Measurements from ENCODE around the gene AHCYL1.
A peak's percentile ranks its signal among the peaks of the same experiment; 100 is the strongest.

AHCYL1 gene

DNA sequence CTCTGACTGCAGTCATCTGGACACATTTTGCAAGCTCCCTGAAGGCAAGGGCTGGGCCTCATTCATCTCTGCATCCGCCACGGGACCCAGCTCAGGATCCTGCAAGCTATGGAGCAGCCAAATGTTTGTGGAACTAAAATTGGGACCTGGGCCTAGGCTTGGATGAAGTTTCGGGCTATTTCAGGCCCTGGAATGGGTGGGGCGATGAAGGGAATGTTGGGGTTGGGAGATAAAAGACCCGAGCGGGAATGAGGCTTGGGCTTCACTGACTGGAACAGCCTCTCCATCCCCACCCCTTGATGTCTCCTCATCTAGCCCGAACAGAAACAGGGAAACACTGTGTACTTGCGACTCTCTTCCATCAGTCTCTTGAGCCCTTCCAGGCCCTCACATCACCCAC is 7.3 kb upstream of the AHCYL1 start:
- no peak for DNase-seq

DNA sequence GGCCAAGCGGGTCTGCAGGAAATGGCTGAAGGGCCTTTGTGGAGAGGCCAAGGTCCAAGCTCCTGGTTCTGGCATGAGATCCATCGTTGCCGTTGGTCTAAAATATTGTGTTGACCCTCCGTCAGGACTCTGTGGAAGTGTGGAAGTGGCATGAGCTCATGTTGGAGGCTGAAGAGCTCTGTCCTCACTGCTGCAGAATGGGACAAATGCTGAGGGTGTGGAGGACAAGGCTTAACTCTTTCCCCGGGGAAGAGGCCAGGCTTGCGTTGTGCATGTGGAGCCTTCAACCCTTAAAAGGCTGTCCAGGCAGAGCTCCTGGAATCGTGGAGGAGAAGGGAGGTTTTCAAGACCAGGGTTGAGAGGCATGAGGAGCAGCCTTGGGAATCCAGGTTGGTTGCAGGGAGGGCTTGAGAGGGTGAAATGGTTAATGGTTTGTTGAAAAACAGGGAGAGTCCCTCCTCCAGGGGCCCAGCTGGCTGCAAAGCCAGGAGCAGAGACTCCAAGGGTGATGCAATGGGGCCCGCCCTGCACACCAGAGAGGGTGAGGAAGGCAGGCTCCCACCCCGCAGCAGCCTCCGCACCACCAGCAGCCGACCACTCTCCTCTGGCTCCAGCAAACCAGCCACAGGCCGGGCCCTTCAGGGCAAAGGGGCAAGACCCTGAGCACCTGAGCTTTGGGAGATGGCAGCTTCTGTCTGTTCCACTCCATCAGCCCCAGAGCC is 6.7 kb upstream of the AHCYL1 start:
- no peak for DNase-seq

DNA sequence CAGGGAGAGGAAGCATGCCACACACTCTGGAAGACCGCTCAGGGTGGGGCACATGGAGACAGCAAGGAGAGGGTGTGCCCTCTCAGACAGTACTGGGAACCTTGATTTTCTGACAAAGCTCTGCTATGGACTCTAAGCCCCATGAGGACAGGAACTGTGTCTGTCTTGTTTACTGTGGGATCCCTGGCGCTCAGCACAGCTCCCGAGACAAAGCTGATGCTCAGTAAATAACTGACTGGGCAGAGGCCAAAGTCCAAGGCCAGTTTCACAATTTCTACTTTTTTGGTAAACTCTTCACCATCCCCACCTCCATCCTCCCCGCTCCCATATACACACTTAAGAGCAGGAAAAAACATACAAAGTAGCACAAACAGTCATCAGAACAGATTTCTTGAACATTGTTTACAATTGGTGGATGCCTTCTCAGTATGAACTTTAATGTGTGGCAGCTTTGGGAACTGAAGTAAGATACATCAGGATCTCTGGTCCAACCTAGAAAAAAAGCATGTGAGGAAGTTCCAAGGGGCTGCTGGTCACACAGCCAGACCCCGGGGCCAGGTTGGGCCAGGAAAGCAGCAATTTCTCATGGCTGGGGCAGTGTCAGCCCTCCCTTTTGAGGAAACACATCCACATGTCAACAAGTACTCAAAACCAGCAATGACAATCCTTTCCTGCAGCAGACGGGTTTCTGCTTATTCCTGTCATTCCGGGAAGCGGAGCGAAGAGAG is 5.6 kb upstream of the AHCYL1 start:
- DNase-seq = no peak

DNA sequence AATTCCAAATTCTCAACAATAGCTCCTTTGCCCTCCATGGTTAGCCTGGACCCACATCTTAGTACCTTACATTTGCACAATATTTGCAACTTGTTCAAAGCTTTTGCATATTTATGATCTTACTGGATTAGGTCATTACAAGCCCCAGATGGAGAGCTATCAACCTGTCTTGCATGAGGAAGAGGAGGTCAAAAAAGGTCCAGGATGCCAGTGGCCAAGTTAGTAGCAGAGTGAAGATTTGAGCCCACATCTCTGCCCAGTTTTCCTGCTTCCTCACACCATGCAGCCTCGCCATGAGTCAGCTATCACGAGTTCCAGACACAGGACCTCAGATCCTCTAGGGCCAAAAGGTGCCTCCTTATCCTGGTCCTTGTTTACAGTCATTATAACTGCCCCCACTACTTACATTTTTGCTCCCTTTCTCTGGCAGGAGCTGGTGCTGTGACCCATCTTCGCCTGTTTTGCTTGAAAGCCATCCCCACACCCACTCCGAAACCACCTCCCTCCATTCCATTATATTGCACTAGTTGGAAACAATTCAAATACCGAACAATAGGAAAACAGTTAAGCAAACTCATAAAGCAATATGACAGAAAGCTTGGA is 5.0 kb upstream of the AHCYL1 start:
- no peak for DNase-seq

DNA sequence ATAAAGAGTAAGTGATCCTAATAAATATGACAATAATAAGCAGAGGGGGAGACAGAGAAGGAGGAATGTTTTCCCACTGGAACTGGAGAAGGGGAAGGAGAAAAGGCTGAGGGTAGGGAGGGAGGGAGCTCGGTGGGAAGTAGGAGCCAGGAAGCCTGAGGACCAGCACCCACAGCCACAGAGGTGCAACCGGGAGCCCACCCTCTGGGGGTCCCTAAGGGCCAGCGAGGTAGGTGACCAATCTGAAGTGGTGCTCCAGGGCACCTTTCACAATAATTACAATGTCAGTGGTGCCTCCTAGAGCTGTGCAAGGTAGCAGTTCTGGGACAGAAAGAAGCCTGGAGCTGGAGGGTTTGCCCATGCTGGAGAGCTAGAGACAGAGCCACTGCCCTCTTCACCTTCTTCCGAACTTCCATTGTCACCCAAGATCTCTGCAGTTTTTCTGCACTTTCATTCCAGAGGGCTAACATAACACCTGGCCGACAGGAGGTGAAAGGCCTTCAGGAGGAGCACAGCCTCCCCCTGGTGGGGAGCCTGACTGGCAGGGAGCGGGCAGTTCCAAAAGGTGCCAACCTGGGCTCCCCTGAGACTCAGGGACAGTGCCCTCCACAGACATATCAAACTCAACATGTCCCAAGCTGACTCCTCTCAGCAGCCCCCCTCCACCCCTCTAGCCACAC is 4.1 kb upstream of the AHCYL1 start:
- peak in 2 of 3 experiments; percentile 44 to 63 for DNase-seq

DNA sequence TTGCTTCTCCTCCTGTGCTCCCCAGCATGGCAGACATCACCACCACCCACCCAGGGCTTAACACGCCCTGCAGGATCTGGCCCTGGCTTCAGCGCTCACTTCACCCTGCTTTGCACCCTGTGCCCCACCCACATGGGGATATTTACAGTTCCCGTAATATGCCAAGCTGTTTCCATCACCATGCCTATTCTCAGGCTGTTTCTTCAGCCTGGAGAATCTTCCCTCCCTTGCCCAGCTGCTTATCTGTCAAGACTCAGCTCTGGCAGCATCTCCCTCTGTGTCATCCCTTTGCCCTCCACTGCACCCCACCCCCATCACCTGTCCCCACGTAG is 3.6 kb upstream of the AHCYL1 start:
- peak in 1 of 3 experiments; percentile 38 for DNase-seq

DNA sequence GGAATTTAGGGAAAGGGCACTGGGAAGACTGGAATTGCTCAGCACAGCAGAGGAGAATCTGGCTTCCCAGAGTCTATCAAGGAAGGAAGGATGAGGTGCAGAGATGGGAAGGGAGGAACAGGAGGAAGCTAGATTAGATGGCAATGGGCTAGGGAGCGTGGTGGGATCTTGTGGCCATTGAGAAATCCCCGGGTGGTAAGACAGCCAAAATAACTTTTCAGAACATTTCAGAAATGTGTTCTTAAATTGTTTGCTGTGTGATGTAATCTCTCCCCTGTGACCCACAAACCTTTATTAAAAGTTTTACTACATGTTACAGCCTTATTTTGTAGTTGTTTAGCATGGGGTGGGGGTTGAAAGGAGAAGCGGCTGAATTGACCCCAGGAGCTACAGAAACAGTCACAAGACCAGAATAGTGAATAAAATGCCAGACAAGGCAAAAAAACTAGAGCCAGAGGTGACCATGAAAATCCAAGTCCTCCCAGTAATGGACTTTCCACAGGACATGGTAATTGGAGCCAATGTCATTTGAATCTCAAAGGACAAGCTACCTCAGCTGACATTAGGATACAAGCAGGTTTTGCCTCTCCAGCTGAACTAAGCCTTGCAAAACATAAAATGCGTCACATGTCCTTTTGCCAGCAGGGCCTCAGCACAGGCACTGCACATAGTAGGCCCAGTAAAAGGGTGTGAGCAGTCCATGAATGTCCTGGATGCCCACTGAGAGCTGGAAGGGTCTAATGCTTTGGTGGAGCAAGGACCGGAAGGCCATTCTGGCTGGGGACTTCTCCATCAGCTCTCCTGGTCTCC is 980 bp upstream of the AHCYL1 start:
- no peak for DNase-seq

DNA sequence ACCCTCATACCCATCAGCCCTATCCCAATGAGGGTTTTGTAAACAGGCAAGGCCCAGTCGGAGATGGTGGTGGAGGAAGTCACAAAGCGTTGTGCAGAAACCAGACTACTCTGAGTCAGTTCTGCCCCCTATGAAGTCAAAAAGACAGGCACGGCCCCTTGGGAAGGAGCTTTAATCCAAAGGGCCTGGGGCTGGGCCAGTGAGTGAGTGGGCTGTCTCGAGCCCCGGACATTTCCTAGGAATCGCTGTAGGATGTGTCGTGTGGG is 442 bp upstream of the AHCYL1 start:
- no peak for DNase-seq

DNA sequence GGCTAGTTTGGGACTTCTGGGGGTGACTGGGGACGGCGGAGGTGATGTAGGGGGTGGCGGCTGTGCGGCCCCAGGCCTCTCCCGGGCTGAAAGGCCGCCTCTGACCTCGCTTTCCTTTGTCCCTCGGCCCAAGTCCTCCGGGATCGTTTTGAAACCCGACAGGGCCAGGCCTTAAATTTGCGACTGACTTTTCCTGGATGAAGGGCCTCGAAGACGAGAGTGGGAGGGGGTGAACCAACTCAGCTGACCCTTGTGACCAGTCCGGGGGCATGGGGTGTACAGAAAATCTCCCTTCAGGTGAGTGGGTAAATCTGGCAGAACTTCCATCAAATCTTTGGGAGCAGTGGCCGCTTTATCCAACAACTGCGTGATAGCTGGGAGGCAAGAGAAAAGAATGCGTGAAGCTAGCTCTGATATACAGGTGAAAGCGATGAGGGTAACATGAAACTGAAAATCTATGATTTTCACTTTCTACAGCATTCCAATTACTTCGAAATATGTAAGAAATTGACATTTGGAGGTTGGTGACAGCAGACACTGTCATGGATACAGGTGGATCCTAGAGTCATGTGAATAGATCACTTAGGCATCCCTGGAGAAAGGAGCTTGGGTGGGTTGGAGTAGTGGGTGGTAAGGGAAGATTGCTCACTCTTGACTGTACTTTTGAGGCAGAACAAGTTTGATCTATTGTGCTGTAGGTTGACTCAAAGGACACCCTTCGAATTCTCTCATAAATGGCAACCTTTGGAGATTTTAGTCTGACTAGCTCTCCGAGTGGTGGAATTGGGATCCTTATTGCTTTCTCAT is 885 bp downstream of the AHCYL1 start:
- DNase-seq = peak in 1 of 3 experiments; percentile 55

DNA sequence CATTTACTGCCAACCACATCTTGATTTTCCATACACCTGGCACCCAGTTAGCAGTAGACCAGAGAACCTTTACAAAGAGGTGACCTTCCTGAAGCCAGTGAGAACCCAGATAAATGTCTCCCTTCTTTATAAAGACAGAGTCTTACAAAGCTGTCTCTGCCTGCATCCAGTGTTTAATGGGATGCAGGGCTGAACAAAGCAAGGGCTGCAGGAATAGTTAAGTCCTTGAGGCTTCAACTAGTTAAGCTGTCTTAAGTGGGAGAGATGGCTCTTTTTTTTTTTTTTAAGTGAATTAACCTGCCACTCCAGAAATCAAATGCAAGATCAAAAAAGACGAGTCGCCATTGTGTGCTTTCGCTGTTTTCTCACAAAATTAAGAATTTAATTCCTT is 1.5 kb downstream of the AHCYL1 start:
- DNase-seq = no peak

DNA sequence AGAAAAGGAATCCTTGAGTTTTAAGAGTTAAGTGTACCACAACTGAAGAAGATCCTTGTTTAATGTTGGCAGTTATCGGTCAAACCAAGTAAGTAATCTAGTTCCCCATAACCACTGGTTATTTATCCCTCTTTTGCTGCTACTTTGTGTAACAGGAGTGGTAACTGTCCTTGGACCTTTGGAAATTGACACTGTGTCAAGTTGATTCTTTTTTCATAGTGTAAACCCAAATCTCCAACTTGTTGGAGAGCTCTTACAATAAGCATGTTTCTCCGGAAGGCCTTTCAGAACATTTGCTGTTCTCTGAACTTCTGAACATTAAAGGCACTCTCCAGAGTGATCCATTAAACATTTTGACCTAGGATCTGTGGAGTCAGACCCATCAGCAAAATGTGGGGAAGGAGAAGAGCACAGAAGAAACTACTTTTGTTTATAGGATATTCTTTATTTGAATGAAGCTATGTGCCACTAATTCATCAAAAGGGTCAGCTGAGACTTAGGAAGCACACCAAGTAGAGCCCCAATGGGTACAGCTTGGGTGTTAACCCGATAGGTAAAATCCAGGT is 3.9 kb downstream of the AHCYL1 start:
- no peak for DNase-seq

DNA sequence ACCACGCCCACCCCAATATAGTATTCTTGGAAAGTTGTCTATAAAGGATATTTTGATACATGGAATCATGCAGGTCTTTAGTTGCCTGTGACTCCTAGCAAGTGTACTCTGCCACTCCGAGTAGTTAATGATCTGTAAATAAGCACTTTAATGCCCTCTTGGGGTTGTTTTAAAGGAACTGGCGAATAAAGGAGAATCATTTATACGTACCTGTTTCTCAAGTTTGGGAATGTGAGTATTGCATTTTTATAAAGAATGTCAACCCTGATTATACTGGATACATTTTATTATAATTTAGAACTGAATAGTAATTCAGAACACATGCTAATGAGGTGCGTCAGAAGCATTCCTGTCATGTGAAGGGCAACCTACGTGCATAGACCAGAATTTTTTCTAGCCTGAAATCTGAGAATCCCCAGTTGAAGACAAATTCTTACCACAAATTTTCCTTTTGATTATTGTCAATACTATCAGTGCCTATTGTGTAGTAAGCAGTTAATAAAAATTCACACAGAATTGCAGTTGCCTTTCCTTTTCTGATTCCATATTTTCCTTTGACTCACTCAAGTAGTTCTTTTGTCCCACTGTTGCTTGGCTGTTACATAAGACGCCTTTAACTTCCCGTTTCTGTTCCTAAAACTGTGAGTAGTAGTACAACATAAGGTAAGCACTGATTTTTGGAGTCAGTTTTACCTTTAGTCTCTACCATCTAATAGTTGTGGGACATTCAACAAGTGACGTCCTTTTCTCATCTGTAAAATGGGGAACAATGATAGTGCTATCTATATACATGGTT is 5.1 kb downstream of the AHCYL1 start:
- DNase-seq = peak in 1 of 3 experiments; percentile 55

DNA sequence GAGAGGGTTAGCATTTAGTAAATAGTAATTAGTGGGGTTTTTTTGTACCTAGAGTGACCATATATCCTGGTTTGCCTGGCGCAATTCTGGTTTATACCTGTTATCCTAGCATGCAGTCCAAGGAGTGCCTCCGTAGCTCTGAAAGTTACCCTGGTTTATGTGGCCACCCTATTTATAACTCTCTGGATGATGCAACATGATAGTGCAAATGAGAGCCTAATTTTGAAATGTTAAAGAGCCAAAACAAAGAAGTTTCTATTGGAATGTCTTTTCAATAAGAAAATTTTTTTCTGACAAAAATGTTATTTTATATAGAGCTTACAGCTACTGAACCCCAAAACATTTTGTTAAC is 5.7 kb downstream of the AHCYL1 start:
- no peak for DNase-seq

DNA sequence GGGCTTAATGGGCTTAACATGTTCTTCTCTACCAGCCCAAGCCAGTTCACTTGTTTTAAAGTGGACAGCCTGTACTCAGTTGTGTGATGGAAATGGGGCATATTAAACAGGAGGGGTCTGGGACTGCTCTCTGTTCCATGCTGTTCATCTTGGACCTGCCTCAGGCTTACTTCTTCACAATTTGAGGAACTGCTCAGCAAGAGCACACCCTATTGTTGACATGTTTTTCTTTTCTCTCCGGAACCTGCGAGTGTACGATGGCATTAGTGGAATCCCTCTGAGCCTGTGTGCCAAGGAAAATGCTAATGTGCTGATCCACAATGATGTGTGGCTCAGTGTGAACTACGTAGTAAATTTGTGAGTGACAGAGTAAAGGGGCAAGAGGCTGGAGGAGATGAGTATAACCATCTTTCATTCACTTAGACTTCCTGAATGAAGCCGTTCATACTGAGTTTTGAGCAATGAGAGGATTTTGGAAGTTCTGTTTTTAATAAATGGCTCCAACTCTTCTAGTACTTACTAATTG is 6.9 kb downstream of the AHCYL1 start:
- DNase-seq = no peak

DNA sequence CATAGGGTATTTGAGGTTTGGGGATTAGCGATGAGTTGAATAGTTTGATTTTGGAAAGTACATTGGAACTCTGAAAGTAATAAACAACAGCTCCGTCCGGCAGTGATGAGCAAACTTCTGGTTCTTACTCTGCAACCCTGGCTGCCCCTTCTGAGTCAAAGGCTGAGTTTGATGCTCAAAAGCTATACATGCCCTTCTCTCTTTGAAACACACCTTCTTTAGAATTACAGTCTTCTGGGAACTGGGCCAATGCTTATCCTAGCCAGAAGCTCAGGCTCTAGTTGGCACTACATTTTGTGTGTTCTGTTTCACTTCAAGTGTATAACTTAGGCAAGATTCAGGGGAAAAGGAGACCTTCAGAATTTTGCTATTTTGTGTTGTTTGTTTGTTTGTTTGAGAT is 9.3 kb downstream of the AHCYL1 start:
- DNase-seq = no peak

DNA sequence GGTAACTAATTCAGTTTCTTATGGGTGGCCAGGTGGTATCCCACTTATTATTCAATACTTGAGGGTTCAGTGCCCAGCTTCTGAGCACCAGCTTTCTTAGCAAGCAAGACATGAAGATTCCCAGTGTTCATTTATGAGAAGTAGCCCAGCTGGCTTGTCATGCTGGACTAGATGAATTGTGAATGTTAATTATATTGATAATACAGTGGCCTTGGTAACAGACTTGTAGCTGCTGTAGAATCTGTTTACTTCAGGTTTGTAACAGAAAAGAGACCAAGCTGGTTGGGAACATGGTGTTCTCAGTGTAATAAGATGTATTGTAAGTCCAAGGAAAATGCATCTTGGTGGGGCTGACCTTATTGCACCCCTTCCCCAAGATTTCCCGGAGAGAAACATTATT is 10.1 kb downstream of the AHCYL1 start:
- DNase-seq = peak in 2 of 3 experiments; percentile 17 to 54

DNA sequence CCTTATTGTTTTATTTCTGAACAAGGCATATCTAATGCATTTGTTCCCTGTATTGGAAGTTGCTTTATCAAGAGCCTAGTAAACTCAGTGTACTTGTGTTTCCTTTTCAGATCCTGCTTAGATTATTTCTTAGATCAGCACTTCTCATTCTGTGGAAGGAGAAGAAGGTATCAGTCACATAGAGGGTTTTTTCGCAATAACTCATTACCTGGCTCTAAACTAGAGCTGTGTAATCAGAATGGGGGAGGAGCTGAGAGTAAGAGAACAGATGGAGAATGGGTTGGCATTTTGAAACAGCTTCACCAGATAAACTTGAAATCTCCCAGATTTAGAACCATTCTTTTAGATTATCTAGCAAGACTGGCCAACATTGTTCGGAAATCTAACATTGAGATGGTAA is 11.0 kb downstream of the AHCYL1 start:
- no peak for DNase-seq

DNA sequence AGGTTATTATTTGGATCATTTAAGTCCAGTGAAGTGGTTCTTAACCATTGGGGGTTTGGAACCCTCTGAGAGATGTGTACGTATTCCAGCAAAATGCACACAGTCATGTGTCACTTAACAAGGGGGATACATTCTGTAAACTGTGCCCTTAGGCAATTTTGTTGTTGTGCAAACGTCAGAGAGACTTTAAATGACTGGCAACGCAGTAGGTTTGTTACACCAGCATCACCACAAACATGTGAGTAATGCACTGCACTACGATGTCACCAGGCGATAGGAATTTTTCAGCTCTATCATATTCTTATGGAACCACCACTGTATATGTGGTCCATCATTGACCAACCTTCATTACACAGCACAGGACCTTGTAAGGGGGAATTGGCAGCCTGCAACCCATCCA is 11.9 kb downstream of the AHCYL1 start:
- DNase-seq = peak in 1 of 3 experiments; percentile 13

DNA sequence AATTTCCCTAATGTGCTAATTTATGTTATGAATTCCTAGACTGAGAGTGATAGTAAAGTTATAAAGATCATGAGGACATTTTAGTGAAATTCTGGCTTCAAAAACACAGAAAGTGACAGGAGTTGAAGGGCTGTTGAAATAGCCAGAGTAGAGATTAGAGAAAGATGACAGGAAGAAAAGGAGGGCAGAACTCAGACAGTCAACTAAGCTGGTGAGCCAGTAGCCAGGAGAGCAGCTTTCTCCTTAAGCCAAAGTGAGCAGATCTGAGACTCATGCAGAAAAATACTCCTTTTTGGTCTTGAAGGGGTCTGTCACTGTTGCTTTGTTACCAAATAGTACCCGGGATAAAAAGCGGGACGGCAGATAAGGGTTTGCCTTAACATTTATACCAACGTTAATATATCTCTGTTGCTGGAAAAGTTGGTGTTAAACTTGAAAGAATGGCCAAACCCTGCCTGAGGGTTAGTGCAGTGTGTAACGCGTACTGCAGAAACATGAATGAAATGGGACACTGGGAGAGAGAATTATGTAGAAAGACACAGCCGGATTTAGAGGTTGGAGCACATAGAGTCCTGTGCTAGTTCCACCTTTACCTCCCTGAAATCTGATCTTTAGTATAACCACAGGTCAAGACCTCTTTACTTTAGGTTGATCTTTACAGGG is 12.8 kb downstream of the AHCYL1 start:
- no peak for DNase-seq

DNA sequence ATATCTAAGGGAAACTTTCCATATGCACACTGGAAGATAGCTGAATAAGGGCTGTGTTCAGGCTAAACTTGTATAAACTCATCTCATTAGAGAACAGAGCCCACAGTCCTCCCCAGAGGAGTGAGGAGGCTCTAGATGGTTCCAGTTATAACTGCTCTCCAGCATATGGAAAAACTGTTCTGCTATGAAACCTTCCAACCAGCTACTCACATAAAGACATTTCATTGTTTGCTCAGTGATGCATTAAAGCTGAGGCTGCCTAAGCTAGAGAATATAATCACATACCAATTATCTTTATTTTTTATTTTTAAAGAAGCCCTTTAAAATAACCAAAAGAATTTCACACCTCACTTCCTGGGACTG is 13.3 kb downstream of the AHCYL1 start:
- DNase-seq = peak in 1 of 3 experiments; percentile 13
